ENCODE results near the gene MAP2K4. TPM values are rescaled to one million over a fixed set of nuclear protein-coding genes. Genes with fewer than 3 reads are reported as not detected.

MAP2K4 gene
- total RNA-seq, 1 experiment from 2014 or later: 46.1 TPM

DNA sequence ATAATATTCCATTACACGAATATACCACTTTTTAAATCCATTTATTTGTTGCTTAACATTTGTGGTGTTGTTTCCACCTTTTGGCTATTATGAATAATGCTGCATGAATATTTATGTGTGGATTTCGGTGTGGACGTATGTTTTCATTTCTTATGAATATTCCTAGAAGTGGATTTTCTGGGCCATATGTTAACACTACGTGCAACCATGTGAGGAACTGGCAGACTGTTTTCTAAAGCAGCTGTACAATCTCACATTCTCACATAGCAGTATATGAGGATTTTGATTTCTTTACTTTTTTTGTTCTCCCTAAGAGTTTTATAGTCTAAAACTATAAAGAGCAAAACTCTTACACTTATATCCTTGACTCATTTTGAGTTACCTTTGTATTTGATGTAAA, 143.4 kb downstream of the MAP2K4 start:
- Histone ChIP-seq H4K20me1 (ENCODE audit: control insufficient read depth, insufficient read depth, insufficient read length) (no peaks in the 10 kb centered on the region), H3K56ac (ENCODE audit: insufficient read length, low read depth, low read length) (no peak overlapping the region), H3K23me2 (ENCODE audit: insufficient read length, low read depth, low read length, poor library complexity, severe bottlenecking) (no peaks in the 10 kb centered on the region), H3K27ac (ENCODE audit: insufficient read length, low read depth, low read length) (no peak overlapping the region), H3K79me2 (ENCODE audit: insufficient read depth, low read length) (no peaks in the 10 kb centered on the region), H4K8ac (replicated peaks; ENCODE audit: insufficient read length, low read depth, low read length) (no peak overlapping the region), H3K9me3 (ENCODE audit: control insufficient read depth, low read depth, low read length) (peaks cover 19% of the 10 kb centered on the region), H3K18ac (ENCODE audit: insufficient read length, low read depth, low read length) (no peak overlapping the region), H3K27me3 (ENCODE audit: insufficient read depth, low read length) (no peaks in the 10 kb centered on the region), H2BK15ac (ENCODE audit: low read depth, low read length) (no peak overlapping the region), H3K4me2 (ENCODE audit: insufficient read depth, insufficient read length, low read length) (no peak overlapping the region), H3K4ac (ENCODE audit: low read depth, low read length) (no peak overlapping the region), H2BK12ac (ENCODE audit: insufficient read length, low read depth, low read length) (no peak overlapping the region), H2BK20ac (ENCODE audit: low read depth, low read length, poor library complexity, severe bottlenecking) (no peak overlapping the region), H3K79me1 (ENCODE audit: insufficient read depth, low read depth, low read length, poor library complexity, severe bottlenecking) (no peaks in the 10 kb centered on the region), H2AFZ (ENCODE audit: low read length) (no peak overlapping the region), H3K14ac (ENCODE audit: insufficient read depth, low read length) (no peak overlapping the region), H2AK5ac (ENCODE audit: insufficient read length, low read length) (no peak overlapping the region), H3K23ac (ENCODE audit: insufficient read length, low read depth, low read length) (no peak overlapping the region), H2BK120ac (ENCODE audit: low read depth, low read length, poor library complexity, severe bottlenecking) (no peak overlapping the region), H4K5ac (ENCODE audit: insufficient read length, low read depth, low read length) (no peak overlapping the region), H3T11ph (ENCODE audit: low read length) (no peak overlapping the region), H2BK5ac (ENCODE audit: insufficient read length, low read length) (no peak overlapping the region), H3K4me1 (ENCODE audit: insufficient read depth, low read length) (no peaks in the 10 kb centered on the region), H3K9ac (ENCODE audit: extremely low read depth, insufficient read length, low read length) (no peak overlapping the region), H4K91ac (ENCODE audit: insufficient read length, low read depth, low read length) (no peak overlapping the region)
- no peak overlapping the region for H3K27ac Mint-ChIP-seq
- WGBS (ENCODE audit: extremely low coverage, insufficient read length, low lambda C conversion rate): no CpG with 5 or more reads among the region's 4 CpGs
- H3K4me1 Mint-ChIP-seq: peaks cover 0 to 3% of the 10 kb centered on the region in 2 experiments; a peak in 3 of 4 replicates
- H3K27me3 Mint-ChIP-seq (ENCODE audit: low read depth): no peaks in the 10 kb centered on the region; the same call in 1 of the 2 replicates
- no peak overlapping the region for H3K4me3 Mint-ChIP-seq
- TF ChIP-seq, protein P1, sequence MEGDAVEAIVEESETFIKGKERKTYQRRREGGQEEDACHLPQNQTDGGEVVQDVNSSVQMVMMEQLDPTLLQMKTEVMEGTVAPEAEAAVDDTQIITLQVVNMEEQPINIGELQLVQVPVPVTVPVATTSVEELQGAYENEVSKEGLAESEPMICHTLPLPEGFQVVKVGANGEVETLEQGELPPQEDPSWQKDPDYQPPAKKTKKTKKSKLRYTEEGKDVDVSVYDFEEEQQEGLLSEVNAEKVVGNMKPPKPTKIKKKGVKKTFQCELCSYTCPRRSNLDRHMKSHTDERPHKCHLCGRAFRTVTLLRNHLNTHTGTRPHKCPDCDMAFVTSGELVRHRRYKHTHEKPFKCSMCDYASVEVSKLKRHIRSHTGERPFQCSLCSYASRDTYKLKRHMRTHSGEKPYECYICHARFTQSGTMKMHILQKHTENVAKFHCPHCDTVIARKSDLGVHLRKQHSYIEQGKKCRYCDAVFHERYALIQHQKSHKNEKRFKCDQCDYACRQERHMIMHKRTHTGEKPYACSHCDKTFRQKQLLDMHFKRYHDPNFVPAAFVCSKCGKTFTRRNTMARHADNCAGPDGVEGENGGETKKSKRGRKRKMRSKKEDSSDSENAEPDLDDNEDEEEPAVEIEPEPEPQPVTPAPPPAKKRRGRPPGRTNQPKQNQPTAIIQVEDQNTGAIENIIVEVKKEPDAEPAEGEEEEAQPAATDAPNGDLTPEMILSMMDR (conservative IDR thresholded peaks at IDR 0.05): no peak
- DNase-seq: no peak
- peaks cover 30 to 35% of the 10 kb centered on the region in 2 experiments for H3K9me3 Mint-ChIP-seq
- H3K36me3 Mint-ChIP-seq (ENCODE audit: insufficient read depth in 1 of 3, low read depth in 3 of 3): peaks cover 13 to 25% (median 23%) of the 10 kb centered on the region in 3 experiments; a peak in 6 of 7 replicates

All from H9 (cell line).